H1 (cell line): Measurements from ENCODE around the gene KCNE3. TPM values are rescaled to one million over a fixed set of nuclear protein-coding genes. Genes with fewer than 3 reads are reported as not detected.

Experiments used
- CTCF ChIA-PET: fragments of 300-600 bp; sonication (Branson Sonifier 250); formaldehyde crosslinking; loops from one replicate; lab custom pipeline; 2021; ENCODE audit not compliant: partially characterized antibody; lab: Charles Lee
- POLR2A ChIA-PET: fragments of 300-600 bp; sonication (Branson Sonifier 250); formaldehyde crosslinking; loops from one replicate; lab custom pipeline; 2021; ENCODE audit warnings: inconsistent platforms; ENCODE audit not compliant: partially characterized antibody; lab: Charles Lee
- DNase-seq, 2 experiments: peaks; one replicate each; pipeline versions ENCODE4 v3.0.0 to v3.0.0-alpha.2; 2010 to 2022; ENCODE audit warnings: low spot score in 2 of 2, low read depth in 1 of 2, mixed read lengths in 1 of 2
- FAIRE-seq: peaks from 2 replicates; lab custom pipeline; 2011; peaks lifted over from hg19 to GRCh38; lab: Jason Lieb, UNC
- H2AFZ ChIP-seq: 2 replicates; pipeline ENCODE4 v1.8.1; 2012; ENCODE audit warnings: low read length, inconsistent platforms
- H2AK5ac ChIP-seq: 2 replicates; pipeline ENCODE4 v1.6.1; 2013; ENCODE audit warnings: low read depth, low read length
- H2BK120ac ChIP-seq: replicated peaks from 2 replicates; pipeline ENCODE3; 2013; ENCODE audit warnings: low read depth, low read length, inconsistent platforms
- H2BK12ac ChIP-seq: 2 replicates; pipeline ENCODE4 v1.6.1; 2013; ENCODE audit warnings: low read depth, low read length
- H2BK15ac ChIP-seq: 2 replicates; pipeline ENCODE4 v1.6.1; 2013; ENCODE audit warnings: low read length
- H2BK20ac ChIP-seq: 2 replicates; pipeline ENCODE4 v1.6.1; 2013; ENCODE audit warnings: low read length
- H2BK5ac ChIP-seq: 2 replicates; pipeline ENCODE4 v1.6.1; 2013; ENCODE audit warnings: low read depth, low read length
- H3K14ac ChIP-seq: 2 replicates; pipeline ENCODE4 v1.6.1; 2013; ENCODE audit warnings: inconsistent platforms; ENCODE audit not compliant: insufficient read length
- H3K18ac ChIP-seq: 2 replicates; pipeline ENCODE4 v1.6.1; 2013; ENCODE audit warnings: low read length; ENCODE audit errors: extremely low read depth
- H3K23ac ChIP-seq: 2 replicates; pipeline ENCODE4 v1.6.1; 2013; ENCODE audit warnings: inconsistent platforms; ENCODE audit not compliant: insufficient read length
- H3K23me2 ChIP-seq: 2 replicates; pipeline ENCODE4 v1.6.1; 2013; ENCODE audit warnings: low read depth, low read length
- H3K27ac ChIP-seq: 2 replicates; pipeline ENCODE4 v1.6.1; 2011; ENCODE audit warnings: low read depth, low read length, inconsistent platforms
- H3K27me3 ChIP-seq, 4 experiments: replicated peaks in 1 of 4; 1 replicate in 1 of 4; 2 replicates in 3 of 4; pipeline versions ENCODE4 v1.6.1 to v1.8.1; 2011 to 2013; ENCODE audit warnings: low read length in 3 of 4, mild to moderate bottlenecking in 3 of 4, inconsistent platforms in 2 of 4, mixed read lengths in 2 of 4, moderate library complexity in 1 of 4; ENCODE audit not compliant: control insufficient read depth in 3 of 4, insufficient read depth in 3 of 4; ENCODE audit errors: extremely low read depth in 1 of 4
- H3K36me3 ChIP-seq, 4 experiments: 2 replicates each; pipeline versions ENCODE4 v1.6.1 to v1.8.1; 2011 to 2013; ENCODE audit warnings: mild to moderate bottlenecking in 4 of 4, low read length in 3 of 4, moderate library complexity in 2 of 4, control low read depth in 1 of 4, inconsistent platforms in 1 of 4; ENCODE audit not compliant: insufficient read depth in 4 of 4, control insufficient read depth in 2 of 4
- H3K4ac ChIP-seq: replicated peaks from 2 replicates; pipeline ENCODE3; 2013; ENCODE audit warnings: low read length, low read depth, mixed read lengths, inconsistent platforms; ENCODE audit not compliant: insufficient read length
- H3K4me1 ChIP-seq, 4 experiments: replicated peaks in 1 of 4; 1 replicate in 1 of 4; 2 replicates in 3 of 4; pipeline versions ENCODE4 v1.6.1 to v1.8.1; 2011 to 2013; ENCODE audit warnings: low read length in 3 of 4, inconsistent platforms in 2 of 4, mixed read lengths in 1 of 4; ENCODE audit not compliant: insufficient read depth in 4 of 4, control insufficient read depth in 3 of 4
- H3K4me2 ChIP-seq, 2 experiments: 2 replicates each; pipeline versions ENCODE4 v1.6.1 to v1.8.1; 2011 to 2013; ENCODE audit warnings: low read depth in 2 of 2, low read length in 2 of 2, control low read depth in 1 of 2, inconsistent platforms in 1 of 2, mild to moderate bottlenecking in 1 of 2; ENCODE audit not compliant: insufficient read depth in 1 of 2
- H3K4me3 ChIP-seq, 4 experiments: fragments of 200-600, 300-600 bp in 1 of 4; sonication (generic), shearing (Covaris generic), sonication (Bioruptor Twin) in 1 of 4; 2 replicates each; pipeline versions ENCODE4 v1.5.1 to v1.8.1; 2011 to 2016; ENCODE audit warnings: low read length in 4 of 4, low read depth in 3 of 4, control low read depth in 2 of 4, inconsistent platforms in 2 of 4, mild to moderate bottlenecking in 2 of 4, mixed read lengths in 1 of 4, moderate library complexity in 1 of 4; ENCODE audit not compliant: insufficient read depth in 2 of 4; ENCODE audit errors: extremely low read depth in 1 of 4
- H3K56ac ChIP-seq: replicated peaks from 2 replicates; pipeline ENCODE3; 2013; ENCODE audit warnings: low read depth, mild to moderate bottlenecking, mixed read lengths, low read length, inconsistent platforms; ENCODE audit not compliant: insufficient read length
- H3K79me1 ChIP-seq: 2 replicates; pipeline ENCODE4 v1.6.1; 2013; ENCODE audit warnings: low read depth, low read length, control low read depth
- H3K79me2 ChIP-seq, 2 experiments: 2 replicates each; pipeline versions ENCODE4 v1.6.1 to v1.8.1; 2012 to 2013; ENCODE audit warnings: low read length in 2 of 2, mild to moderate bottlenecking in 2 of 2, inconsistent platforms in 1 of 2; ENCODE audit not compliant: insufficient read depth in 2 of 2, control insufficient read depth in 1 of 2
- H3K9ac ChIP-seq, 4 experiments: replicated peaks in 1 of 4; 1 replicate in 1 of 4; 2 replicates in 3 of 4; pipeline versions ENCODE4 v1.6.1 to v1.8.1; 2011 to 2013; ENCODE audit warnings: low read depth in 3 of 4, low read length in 3 of 4, control low read depth in 2 of 4, mild to moderate bottlenecking in 2 of 4, moderate library complexity in 2 of 4, inconsistent platforms in 1 of 4; ENCODE audit errors: extremely low read depth in 1 of 4
- H3K9me3 ChIP-seq, 2 experiments: 2 replicates each; pipeline versions ENCODE4 v1.6.1 to v1.8.1; 2012 to 2013; ENCODE audit warnings: mild to moderate bottlenecking in 2 of 2, moderate library complexity in 2 of 2, control low read depth in 1 of 2, inconsistent platforms in 1 of 2, low read depth in 1 of 2, low read length in 1 of 2, mixed read lengths in 1 of 2; ENCODE audit not compliant: insufficient read depth in 2 of 2
- H4K20me1 ChIP-seq, 2 experiments: replicated peaks in 1 of 2; 2 replicates each; pipeline versions ENCODE3 to v1.8.1; 2011 to 2013; ENCODE audit warnings: inconsistent platforms in 2 of 2, low read length in 2 of 2, mild to moderate bottlenecking in 1 of 2; ENCODE audit not compliant: insufficient read depth in 2 of 2, control insufficient read depth in 1 of 2
- H4K5ac ChIP-seq: 2 replicates; pipeline ENCODE4 v1.6.1; 2013; ENCODE audit warnings: low read length, low read depth, mixed read lengths, inconsistent platforms; ENCODE audit not compliant: insufficient read length
- H4K8ac ChIP-seq: 2 replicates; pipeline ENCODE4 v1.8.0; 2013; ENCODE audit warnings: mild to moderate bottlenecking, moderate library complexity, low read length, inconsistent platforms; ENCODE audit not compliant: insufficient read depth; ENCODE audit errors: extremely low read depth
- H4K91ac ChIP-seq: replicated peaks from 2 replicates; pipeline ENCODE3; 2013; ENCODE audit warnings: low read length, mixed read lengths, inconsistent platforms; ENCODE audit not compliant: insufficient read length
- CTBP2 ChIP-seq: IDR thresholded peaks from 2 replicates; pipeline ENCODE4 v1.7.0; 2011; ENCODE audit warnings: borderline replicate concordance, mild to moderate bottlenecking, moderate library complexity, mixed read lengths, low read length; ENCODE audit not compliant: insufficient read depth, insufficient read length
- SIX5 ChIP-seq: IDR thresholded peaks from 2 replicates; pipeline ENCODE4 v1.6.1; 2011; ENCODE audit warnings: mild to moderate bottlenecking, low read depth, low read length
- SUZ12 ChIP-seq: fragments of 200-600 bp; sonication (generic); IDR thresholded peaks from 2 replicates; pipeline ENCODE4 v1.6.1; 2012; ENCODE audit warnings: mild to moderate bottlenecking, inconsistent platforms, low read length, moderate library complexity, mixed read lengths
- WGBS, 2 experiments: shearing (Covaris generic) in 1 of 2; methylation state at CpG; one replicate each; pipeline versions ENCODE4 v1.1.6 to v1.1.7; 2013 to 2015; ENCODE audit warnings: low lambda C conversion rate in 2 of 2, mixed read lengths in 2 of 2, inconsistent platforms in 1 of 2, low coverage in 1 of 2, missing lambda C conversion rate in 1 of 2; ENCODE audit not compliant: insufficient replicate concordance in 2 of 2, insufficient coverage in 1 of 2, insufficient read length in 1 of 2; ENCODE audit errors: extremely low coverage in 1 of 2, missing lambda C conversion rate in 1 of 2; 5-methylcytosine and 5-hydroxymethylcytosine counted together
- polyA plus RNA-seq, 7 experiments: library from polyadenylated mRNA; depleted of rRNA in 3 of 7; stranded (reverse) in 5 of 7; unstranded in 2 of 7; fragments of >200 nt in 5 of 7; fragments of 200-250 nt in 2 of 7; gene quantifications; 1 replicate in 5 of 7; 2 replicates in 1 of 7; 4 replicates in 1 of 7; pipeline versions ENCODE4 v1.2.1 to v1.2.3, GENCODE V29; 2011 to 2013; ENCODE audit warnings: missing spikeins in 2 of 7, mixed read lengths in 2 of 7
- total RNA-seq: library from RNA; stranded (reverse); fragmentation: NEBNext Ultra II Directional; extraction: Animal tissue kit (Norgen Biotek cat#: 25700); gene quantifications from 2 replicates; pipeline ENCODE4 v1.2.1, GENCODE V29; 2021

KCNE3 gene
- total and polyA plus RNA-seq, 2 of the 8 experiments (the other 6 are each of a cell fraction or from before 2014, with no cell fraction given), result 1.9 to 3.5 TPM

DNA sequence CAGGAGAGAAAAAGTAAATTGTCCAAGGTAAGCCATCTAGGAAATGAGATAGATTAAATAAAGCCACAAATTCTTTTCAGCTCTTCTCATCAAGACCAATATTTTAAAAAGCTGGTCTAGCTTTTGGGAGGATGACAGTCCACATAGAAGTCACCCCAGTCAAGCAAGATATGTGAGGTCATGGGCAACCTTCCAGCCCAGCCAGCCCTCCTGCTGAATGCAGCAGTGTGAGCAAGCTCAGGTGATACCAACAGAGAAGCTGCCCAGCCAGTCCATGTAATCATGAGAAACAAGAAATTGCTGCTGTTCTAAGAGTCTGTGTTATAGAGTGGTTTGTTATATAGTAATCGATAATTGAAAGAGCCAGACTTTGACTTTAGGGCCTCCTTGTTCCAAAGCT, 28.7 kb downstream of the KCNE3 start:
- Histone ChIP-seq H2BK12ac (no peak overlapping the region), H3K79me2 (no peaks in the 10 kb centered on the region), H4K5ac (no peak overlapping the region), H3K23me2 (no peaks in the 10 kb centered on the region), H2AFZ (no peak overlapping the region), H2BK5ac (no peak overlapping the region), H3K9ac (no peak overlapping the region), H4K8ac (no peak overlapping the region), H2BK120ac (no peak overlapping the region), H3K79me1 (no peaks in the 10 kb centered on the region), H3K36me3 (no peaks in the 10 kb centered on the region), H3K4ac (no peak overlapping the region), H3K27ac (no peak overlapping the region), H3K27me3 (no peaks in the 10 kb centered on the region), H3K14ac (no peak overlapping the region), H3K4me1 (peaks cover 0 to 7% (median 3%) of the 10 kb centered on the region in 4 experiments; a peak in 3 of 7 replicates), H2AK5ac (no peak overlapping the region), H3K23ac (no peak overlapping the region), H3K4me3 (no peak overlapping the region), H2BK20ac (no peak overlapping the region), H3K18ac (no peak overlapping the region), H4K20me1 (no peaks in the 10 kb centered on the region), H2BK15ac (no peak overlapping the region), H3K4me2 (no peak overlapping the region), H3K9me3 (no peaks in the 10 kb centered on the region), H4K91ac (no peak overlapping the region), H3K56ac (no peak overlapping the region)
- no peak for FAIRE-seq
- ChIA-PET CTCF (interaction anchor here (6.4 kb wide), 1 partner anchor 12 kb away, joined by 63 read pairs; no protein-coding TSS in a partner anchor), POLR2A (no interaction called here)
- DNase-seq, result no peak
- TF ChIP-seq CTBP2 (no peak), SUZ12 (no peak), SIX5 (no peak)
- 93% methylated on average over 1 of the region's 1 CpG; no CpG with 5 or more reads in 1 of the 2 experiments for WGBS, 2 experiments
